Colon (tissue), 2 donors: ENCODE measurements around the gene ANTXR1.

ENCODE experiments used
- FAIRE-seq: peaks from 2 replicates; lab custom pipeline; 2012; peaks lifted over from hg19 to GRCh38; lab: Jason Lieb, UNC
- donor health status: control.
- donor health status: control.

The ANTXR1 gene

DNA sequence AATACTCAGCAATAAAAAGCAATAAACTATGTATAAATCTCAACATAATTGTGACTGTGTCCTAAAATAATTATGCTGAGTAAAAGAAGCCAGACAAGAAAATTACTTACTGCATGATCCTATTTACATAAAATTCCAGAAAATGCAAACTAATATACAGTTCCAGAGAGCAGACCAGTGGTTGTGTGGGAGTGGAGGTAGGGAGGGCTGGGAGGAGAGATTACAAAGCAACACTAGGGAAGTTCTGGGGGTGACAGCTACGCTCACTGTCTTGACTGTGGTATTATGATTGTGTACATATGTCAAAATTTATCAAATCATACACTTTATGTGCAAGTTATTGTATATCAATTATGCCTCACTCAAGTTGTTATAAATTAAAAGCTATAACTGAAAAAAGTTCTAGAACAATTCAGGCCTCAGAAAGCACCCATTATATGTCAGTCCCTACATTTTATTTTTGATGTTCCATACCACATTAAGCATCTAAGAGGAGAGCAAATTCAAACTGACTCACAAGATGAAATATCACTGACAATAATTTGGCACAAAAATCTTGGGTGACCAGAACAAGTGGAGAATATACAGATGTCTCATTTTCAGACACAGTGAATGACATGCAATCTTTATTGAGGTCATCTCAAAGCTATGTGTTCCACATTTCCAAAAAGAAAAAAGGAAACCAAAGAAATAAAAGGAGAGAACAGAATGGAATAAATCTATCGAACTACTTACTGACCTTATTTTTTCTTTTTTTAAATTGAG lies 85.1 kb downstream of the ANTXR1 start:
- no peak for FAIRE-seq

DNA sequence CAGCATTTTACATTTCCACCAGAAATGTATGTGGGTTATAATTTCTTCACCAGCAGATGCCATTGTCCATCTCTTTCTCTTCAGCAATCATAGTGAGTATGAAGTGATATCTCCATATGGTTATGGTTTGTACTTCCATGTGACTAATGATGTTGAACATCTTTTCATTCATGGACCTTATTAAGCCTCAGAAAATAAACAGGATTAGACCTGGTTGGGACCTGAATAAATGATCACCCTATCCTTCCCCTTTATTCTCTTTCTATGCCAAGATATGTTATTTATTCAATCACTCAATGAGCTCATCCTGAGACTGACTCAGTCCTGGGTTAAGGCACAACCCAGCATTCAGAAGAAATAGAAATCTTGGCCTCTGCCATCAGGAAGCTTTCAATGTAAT lies 86.6 kb downstream of the ANTXR1 start:
- FAIRE-seq, result no peak

DNA sequence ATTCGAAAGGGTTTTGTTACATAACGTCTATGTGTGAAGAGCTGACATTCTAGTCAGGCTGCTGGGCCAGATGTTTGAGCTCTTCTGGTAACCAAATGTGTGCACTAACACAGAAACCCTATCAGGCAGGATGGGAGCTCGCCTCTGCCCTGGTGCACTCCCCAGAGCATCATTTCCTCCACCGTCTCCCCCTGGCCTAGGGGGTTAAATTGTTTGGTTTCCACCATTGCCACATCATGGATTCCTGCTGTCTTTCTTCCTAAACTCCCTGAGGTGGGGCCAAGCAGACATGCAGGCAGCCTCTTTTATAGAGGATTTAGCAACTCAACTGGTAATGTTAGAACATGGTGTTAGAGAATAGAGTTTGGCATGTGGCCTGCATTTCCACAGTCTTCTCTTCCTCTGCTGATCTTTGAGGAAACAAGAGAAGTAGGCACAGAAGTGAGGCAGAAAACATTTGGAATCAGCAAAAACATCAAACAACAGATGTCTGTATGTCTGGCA lies 87.3 kb downstream of the ANTXR1 start:
- no peak for FAIRE-seq

DNA sequence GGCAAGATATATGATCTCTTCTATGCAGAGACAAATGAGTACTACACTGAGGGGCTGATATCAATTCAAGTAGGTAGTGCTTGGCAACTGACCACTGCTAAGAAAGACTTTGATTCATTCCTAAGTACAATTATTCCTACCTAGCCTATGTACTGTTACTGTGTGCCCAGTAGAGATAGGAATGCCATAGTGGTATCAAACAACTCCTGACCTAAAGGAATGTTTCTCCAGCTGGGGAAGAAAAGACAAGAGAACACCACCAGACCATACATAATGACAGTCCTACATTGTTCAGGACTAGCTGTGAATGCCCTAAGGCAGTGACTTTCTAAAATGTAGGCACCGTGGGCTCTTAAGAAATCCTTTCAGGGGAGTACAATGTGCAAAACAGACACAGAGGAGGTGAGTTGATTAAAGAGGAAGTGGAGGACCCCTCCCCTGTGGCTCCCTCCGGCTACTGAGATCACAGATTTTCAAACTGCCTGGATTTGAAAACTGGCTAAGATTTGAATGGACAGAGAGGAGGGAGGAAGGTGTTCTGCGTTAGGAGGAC lies 89.1 kb downstream of the ANTXR1 start:
- no peak for FAIRE-seq

DNA sequence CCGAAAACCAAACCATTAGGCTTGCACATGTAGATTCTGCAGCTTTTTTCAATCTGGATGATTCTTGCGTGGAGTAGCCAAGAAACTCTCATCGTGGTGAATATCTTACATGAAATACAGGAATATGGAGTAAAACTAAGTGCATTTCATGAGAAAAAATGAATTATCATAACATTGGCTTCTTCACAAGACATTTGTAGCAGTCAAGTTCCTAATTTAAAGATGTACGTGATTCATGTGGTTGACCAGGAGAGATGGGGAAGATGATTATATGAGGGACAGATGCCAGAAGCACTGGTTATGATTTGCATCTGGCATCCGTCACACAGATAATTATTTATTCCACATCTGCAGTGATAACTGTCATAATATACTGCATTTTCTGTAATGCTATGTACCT lies 90.4 kb downstream of the ANTXR1 start:
- no peak for FAIRE-seq

DNA sequence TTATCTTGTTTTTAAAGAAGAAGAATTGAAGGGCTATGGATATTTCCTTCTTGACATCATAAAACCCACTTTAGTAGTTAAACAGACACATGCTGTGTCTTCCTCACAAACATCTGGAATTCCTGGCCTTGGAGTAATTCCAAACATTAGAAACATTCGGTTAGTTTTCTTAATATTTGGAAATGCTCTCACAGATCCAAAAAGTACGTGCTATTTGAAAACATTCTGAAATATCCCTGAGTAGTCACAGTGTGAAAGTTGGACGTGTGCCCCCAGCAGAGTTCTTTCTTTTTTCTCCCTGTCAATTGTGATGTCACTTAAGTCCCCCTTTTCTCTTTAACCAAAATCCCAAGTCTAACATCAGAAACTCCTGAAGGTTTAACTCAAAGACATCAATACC lies 91.3 kb downstream of the ANTXR1 start:
- FAIRE-seq, result no peak

DNA sequence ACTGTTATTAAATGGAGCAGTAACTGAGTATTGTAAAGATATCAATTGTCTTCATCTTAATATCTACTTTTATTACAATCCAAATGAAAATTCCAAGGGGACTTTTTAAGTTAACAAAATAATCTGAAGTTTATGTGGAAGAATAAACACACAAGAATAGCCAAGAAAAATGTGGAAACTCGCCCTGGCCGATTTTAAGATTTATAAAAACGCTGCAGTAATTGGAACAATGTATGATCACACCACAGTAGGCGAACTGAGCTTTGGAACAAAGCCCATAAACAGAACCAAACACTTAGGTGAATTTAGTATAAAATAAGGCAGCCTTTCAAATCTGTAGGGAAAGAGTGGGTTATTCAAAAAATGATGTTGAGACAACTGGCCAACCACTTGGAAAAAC lies 96.3 kb downstream of the ANTXR1 start:
- no peak for FAIRE-seq

DNA sequence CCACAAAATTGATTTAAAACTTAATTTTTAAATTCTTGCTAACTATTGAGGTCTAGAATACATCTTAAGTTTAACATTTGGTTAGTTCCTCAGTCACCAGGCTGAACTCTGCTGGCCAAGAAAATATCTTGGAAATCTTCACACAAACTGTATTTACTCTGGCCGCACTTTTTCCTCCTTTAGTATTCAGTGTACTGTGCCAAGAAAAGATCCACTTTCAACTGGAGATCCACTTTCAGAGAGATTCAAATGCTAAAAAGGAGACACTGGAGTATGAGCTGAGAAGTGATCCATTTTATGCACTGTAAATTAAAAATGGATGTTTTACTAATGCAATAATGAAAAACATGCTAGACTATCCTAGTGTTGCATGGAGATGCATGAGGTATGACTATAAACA lies 98.1 kb downstream of the ANTXR1 start:
- no peak for FAIRE-seq

DNA sequence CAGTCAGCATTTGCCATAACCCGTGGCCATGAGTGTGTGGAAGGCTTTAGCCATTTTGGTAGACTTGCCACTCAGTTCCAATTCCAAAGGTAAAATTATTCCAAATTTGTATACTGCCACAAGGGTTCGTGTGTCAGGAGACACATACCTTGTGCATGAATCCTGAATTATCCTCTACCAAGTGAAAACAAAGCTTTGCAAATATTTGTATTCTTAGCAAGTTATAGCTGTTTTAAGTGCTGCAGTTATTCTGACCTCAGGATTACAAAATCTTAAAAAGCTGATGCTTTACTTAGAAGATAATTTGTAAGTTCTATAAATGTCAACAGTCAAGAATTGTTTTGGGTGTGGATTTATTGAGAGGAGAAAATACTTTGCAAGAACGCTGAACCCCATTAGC lies 100.6 kb downstream of the ANTXR1 start:
- FAIRE-seq, result no peak

DNA sequence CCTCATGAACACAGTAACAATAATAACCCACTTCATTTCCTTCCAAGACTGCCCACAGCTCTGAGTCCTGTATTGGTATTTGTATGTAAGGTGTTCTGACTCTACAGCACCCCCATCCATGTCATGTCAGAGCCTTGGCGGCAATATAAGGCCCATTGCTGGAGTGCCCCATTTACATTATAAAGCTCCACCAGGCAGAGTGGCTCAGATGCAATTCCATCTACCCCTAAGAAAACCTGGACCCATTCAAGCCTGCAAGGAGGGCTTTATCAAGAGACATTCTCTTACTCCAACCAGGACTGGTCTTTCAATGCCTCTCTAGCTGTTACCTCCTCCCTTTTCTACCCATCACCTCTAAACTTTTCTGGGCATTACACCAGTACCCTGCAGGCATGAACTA lies 101.6 kb downstream of the ANTXR1 start:
- FAIRE-seq, result no peak

DNA sequence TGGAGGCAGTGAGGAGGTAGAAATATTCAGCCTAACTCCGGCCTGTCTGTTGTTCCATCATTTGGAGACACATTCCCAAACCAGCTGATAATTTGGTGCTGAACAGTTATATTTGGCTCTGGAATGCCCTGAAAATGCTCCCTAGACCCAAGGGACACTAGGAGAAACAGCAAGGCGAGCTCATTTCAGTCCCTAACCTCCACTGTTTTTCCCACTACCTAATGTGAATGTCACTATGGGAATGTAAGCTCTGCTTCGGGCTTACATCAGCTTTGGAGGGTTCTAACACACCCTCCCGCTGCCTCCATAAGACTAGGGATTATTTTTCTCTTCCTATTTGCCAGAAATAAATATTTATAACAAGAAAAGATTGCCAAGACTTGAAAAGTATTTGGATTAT lies 103.5 kb downstream of the ANTXR1 start:
- no peak for FAIRE-seq

DNA sequence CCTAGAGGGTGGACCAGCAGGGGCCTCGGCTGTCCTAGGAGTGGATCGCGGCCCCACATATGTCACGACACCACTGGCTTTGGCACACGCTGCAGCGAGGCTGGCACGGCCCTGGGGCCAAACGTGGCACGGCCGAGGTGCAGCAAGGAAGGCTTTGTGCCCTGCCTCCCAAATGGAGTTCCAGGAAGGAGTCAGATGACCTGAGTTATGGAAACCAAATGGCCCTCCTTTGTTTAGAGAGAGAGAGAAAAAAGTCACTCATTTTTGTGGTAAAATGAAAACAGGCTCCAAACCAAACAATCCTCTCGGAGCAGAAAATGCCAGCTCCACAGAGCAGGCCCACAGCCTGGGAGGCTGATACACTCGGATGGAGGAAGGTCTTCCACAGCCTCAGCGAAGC lies 105.6 kb downstream of the ANTXR1 start:
- FAIRE-seq, result no peak

DNA sequence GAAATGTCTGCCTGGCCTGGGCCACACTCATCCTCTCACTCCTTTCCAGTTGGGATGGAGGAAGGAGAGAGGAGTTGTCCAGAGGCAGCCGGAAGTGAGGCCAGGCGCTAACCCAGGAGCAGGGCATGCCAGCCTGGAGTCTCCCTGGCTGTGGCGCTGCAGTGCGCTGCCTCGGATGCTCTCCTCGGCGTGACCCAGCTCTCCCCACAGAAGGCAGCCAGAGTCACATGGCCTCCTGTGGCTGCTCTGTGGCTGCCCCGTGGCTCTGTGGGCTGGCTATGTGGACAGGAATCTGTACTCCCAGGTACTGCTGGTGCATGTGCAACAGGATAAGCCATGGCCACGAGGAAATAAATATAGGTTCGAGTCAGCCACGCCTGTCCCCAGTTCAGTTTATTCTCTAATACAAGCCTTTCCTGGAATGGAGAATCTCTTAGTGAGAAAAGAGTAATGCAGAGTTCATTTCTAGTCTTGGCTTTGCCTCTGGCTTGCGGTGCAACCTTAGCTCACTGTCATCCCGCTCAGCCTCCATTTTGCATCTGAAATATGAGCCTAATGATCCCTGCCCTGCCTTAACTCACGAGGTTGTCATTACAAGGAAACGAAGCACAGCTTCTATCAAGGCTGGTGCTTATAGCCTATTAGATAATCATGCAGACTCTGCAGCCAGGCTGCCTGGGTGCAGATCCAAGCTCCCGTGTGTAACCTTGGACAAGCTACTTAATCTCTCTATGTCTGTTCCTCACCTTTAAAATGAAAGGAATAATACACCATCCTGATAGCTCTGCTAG lies 106.3 kb downstream of the ANTXR1 start:
- FAIRE-seq, result no peak

DNA sequence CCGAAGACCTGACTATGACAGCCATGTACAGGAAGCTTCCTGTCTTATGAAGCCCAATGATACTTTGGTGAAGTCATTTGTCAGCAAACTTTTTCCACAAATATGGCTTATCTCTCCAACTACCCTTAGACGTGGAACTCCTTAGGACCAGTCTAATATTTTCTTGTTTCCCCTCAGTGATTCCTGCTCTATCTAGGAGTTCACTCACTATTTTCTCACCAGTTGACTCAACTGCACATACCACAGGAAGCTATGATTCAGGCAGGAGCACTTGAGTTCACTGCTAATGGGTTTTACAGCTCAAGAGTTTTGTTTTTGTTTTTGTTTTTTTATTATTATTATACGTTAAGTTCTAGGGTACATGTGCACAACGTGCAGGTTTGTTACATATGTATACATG lies 109.3 kb downstream of the ANTXR1 start:
- FAIRE-seq, result no peak

DNA sequence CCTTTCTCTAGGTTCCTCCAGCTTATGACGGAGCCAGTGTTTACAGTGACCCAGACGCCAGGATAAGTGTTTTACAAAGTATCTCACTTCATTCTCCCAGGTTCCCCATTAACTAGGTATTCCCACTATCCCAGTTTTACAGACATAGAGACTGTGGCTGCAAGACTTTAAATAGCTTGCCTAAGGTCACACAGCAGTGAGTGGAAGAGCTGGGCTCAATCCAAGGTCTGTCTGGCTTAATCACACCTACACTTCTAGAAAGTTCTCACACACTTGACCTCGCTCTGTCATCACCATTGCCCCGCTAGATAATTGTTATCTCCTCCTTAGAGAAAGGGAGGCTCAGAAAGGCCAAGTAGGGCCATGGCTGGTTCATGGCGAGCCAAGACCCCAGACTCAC lies 110.2 kb downstream of the ANTXR1 start:
- FAIRE-seq, result no peak

DNA sequence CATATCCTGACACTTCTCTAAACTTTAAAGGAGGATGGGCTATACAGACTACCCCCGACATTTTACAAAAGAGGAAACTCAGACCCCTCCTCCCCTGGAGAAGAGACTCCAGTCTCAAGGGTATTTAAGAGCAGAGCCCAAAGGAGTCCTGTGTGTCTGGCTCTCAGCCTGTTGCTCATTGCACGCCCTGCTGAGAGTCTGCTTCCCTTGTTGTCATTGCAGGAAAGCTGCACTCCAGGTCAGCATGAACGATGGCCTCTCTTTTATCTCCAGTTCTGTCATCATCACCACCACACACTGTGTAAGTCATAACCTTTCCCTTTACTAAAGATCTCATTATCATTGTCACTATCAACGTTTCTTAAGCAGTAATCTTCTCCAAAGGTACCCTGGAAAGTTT lies 111.4 kb downstream of the ANTXR1 start:
- no peak for FAIRE-seq

DNA sequence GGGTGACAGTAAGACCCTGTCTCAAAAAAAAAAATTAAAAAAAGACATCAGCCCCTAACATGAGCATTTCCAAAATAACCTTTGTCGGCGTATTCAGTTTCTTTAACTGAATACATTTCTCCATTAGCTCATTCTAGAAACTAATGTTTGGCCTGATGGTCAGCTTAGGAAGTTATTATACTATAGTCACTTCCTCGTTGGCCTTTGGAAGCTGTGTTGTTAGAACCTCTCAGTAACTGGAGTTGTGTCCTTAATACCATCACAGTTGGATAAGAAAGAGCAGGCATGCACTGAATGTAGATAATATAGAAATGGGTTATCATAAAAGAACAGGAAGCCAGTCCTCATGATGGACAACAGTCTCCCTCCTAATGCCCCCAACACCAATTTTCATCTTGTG lies 112.8 kb downstream of the ANTXR1 start:
- FAIRE-seq, result no peak

DNA sequence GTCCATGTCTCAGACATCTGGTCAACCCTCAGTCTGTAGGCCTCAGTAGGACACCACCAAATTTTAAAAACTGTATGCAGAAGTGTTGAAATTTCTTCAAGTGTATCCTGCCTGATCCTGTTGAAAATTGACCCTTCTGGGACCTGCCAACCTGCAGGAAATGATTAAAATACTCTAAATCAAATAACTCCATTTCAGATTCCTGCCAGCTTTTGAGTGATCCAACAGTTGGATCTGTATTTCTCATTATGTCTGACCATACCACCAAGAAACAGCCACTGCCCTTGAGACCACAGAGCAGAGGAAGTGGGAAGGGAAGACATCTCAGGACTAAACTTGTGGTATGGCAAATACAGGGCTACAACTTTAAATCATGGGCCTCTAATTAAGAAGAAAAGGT lies 113.4 kb downstream of the ANTXR1 start:
- no peak for FAIRE-seq

DNA sequence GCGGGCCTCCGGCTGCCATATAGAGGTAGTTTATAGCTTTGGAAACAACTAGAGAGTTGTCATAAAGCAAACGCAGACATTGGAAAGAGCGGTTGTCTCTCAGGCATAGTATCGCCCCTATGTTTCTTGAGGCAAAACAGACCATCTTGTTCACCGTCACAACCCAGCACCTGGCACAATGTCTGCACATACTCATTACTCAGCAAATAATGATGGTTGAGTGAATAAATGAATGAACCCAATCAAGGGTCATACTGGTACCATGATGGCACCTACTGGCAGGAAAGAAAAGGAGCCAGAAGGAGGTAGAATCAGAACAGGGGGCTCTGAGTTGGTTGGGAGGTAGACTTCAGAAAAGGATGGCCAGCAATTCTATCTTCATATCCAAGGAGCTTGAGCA lies 118.5 kb downstream of the ANTXR1 start:
- FAIRE-seq, result no peak

DNA sequence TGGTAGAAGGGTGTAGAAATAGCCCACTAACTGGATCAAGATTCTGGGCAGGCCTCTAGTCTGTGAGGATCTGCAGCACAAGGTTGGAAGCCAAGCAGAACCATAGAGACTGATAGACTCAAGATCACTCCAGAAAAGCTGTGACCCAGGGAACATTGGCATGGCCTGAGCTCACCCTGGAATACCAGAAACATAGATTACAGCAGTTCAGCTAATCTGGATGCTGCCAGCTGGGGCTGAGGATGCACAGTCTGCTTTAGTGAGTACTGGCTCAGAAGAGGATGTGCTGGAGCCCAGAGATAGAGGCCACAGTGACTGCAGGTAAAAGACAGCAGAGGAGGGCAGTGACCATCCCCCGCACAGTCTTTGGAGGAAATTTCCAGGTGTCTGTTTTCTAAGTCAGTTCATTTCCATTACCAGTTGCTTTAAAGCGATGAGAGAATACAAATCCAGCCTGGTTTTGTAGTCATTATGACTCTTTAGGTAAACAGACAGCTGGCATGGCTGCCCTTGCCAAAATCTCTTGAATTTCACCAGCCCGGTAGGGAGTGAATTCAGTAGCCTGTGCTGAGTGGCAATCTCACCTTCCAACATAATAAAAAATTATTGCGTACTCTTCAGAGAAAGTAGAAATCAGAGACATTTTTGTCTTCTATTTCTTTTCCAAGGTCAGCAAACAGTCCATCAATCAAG lies 119.2 kb downstream of the ANTXR1 start:
- no peak for FAIRE-seq

DNA sequence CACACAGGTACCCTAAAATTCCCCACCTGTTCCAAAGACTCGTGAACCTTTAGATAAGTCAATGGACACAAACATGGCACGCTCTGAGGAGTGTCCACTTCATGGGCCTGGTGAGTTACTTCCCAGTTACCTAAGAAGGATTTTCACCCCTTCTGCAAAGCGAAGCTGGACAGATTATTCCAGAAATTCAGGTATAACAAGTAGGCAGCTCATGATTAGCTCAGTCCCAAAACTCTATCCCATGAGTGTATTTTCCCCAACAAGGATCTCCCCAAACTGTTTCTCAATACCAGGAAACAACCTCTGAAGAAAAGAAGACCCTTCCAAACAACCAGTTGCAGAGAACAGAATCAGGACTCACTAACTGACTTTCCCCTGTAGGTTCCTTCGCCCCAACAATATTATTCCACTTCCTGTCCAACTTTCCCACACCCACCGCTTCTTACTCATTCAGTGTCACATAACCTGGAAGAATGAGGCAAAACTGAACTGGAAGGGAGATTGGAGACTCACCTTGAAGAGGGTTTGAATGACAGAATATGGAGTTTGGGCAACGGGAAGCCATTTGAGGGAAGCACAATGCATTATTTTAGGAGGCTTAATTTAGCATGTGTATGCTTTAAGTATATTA lies 120.1 kb downstream of the ANTXR1 start:
- FAIRE-seq, result no peak

DNA sequence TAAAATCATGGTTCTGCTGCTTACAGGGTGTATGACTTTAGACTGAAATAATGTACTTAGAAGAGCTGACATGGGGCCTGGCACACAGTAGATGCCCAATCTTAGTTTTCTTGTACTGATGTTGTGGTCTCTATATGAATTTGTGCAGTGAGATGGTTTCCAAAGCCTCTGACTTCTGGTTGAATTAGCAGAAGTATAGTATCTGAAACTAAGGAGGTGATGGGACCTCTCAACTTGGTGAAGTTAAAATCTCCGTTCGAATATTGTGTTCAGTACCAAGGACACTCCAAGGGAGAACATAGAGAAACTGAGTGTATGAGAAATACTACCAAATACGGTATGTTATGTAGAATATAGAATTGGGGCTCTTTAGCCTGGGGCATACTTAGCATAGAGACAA lies 120.9 kb downstream of the ANTXR1 start:
- FAIRE-seq, result no peak
